Uterus (tissue), 4 donors: Measurements from ENCODE around the gene UQCRC1. TPM values are rescaled to one million over a fixed set of nuclear protein-coding genes. Genes with fewer than 3 reads are reported as not detected.

ENCODE experiments used
- DNase-seq, 2 donors: peaks; one replicate each; pipeline ENCODE4 v3.0.0-alpha.2; 2019 to 2020
- H3K27ac ChIP-seq, 2 donors: fragments of 200-600 bp; sonication (generic); 1 replicate in 1 of 2; 2 replicates in 1 of 2; pipeline ENCODE4 v1.5.1; 2016 to 2018
- H3K27me3 ChIP-seq, 2 donors: fragments of 200-600 bp; sonication (generic); one replicate each; pipeline ENCODE4 v1.5.1; 2018 to 2019; ENCODE audit warnings: control low read depth in 1 of 2
- H3K36me3 ChIP-seq, 2 donors: fragments of 200-600 bp; sonication (generic); one replicate each; pipeline ENCODE4 v1.5.1; 2019; ENCODE audit warnings: control low read depth in 1 of 2
- H3K4me1 ChIP-seq, 2 donors: fragments of 200-600 bp; sonication (generic); one replicate each; pipeline ENCODE4 v1.5.1; 2018 to 2019; ENCODE audit warnings: control low read depth in 1 of 2
- H3K4me3 ChIP-seq, 2 donors: fragments of 200-600 bp; sonication (generic); 1 replicate in 1 of 2; 2 replicates in 1 of 2; pipeline ENCODE4 v1.5.1; 2018 to 2019; ENCODE audit warnings: mild to moderate bottlenecking in 1 of 2
- H3K9me3 ChIP-seq, 2 donors: fragments of 200-600 bp; sonication (generic); one replicate each; pipeline ENCODE4 v1.5.1; 2019; ENCODE audit warnings: control low read depth in 1 of 2
- CTCF ChIP-seq, 4 experiments: fragments of 200-600 bp in 2 of 4; fragments of 450-650 bp in 2 of 4; sonication (generic) in 2 of 4; IDR thresholded peaks; one replicate each; pipeline ENCODE4 v1.5.1; 2016 to 2019; ENCODE audit warnings: antibody characterized with exemption in 4 of 4, mild to moderate bottlenecking in 2 of 4, moderate library complexity in 1 of 4
- POLR2A ChIP-seq, 2 donors: fragments of 450-650 bp; IDR thresholded peaks; one replicate each; pipeline ENCODE4 v1.6.1; 2016; ENCODE audit warnings: antibody characterized with exemption in 2 of 2, mild to moderate bottlenecking in 1 of 2, moderate library complexity in 1 of 2
- intact Hi-C: fragments of 100-400 bp; cut with DNase I; formaldehyde crosslinking; loops from one replicate; pipeline ENCODE4 v1.15.1; 2023; ENCODE audit warnings: low total_unique reads
- total RNA-seq, 4 donors: library from RNA; depleted of rRNA in 3 of 4; stranded (reverse); fragments of >200 nt in 3 of 4; gene quantifications; one replicate each; pipeline versions ENCODE4 v1.1.0 to v1.2.4, GENCODE V29; 2014 to 2023
- donor health status: DM: yes; HTN: yes; CAD: no.

Gene UQCRC1
- total RNA-seq, 4 donors from 2014 or later = 54.4 to 409 (median 155) TPM

GRCh38 chr3:48637305-48637704 lies 27.9 kb upstream of the UQCRC1 start:
- no peak overlapping the region for H3K4me3 ChIP-seq
- peaks cover 0 to 5% of the 10 kb centered on the region in 2 donors for H3K4me1 ChIP-seq
- TF ChIP-seq POLR2A (IDR thresholded peaks at IDR 0.05) = no peak
- TF ChIP-seq CTCF (IDR thresholded peaks at IDR 0.05) = no peak
- no peak overlapping the region for H3K27ac ChIP-seq
- DNase-seq = no peak
- no peaks in the 10 kb centered on the region for H3K9me3 ChIP-seq
- intact Hi-C loops = no loop called here
- no peaks in the 10 kb centered on the region for H3K36me3 ChIP-seq
- H3K27me3 ChIP-seq = no peaks in the 10 kb centered on the region

- peaks cover 0 to 5% of the 10 kb centered on the region in 2 donors for H3K4me1 ChIP-seq
- H3K9me3 ChIP-seq = no peaks in the 10 kb centered on the region
- H3K36me3 ChIP-seq = no peaks in the 10 kb centered on the region
- peak overlapping the region; percentile 77 to 80 for H3K27ac ChIP-seq
- TF ChIP-seq POLR2A (IDR thresholded peaks at IDR 0.05) (no peak), CTCF (IDR thresholded peaks at IDR 0.05) (no peak)
- peak overlapping the region; percentile 66 to 94 for H3K4me3 ChIP-seq
- intact Hi-C loops = no loop called here
- DNase-seq = no peak
- no peaks in the 10 kb centered on the region for H3K27me3 ChIP-seq
These were observed 26.8 kb upstream of the UQCRC1 start for GRCh38 chr3:48636149-48636655.

- Histone ChIP-seq H3K36me3 (no peaks in the 10 kb centered on the region), H3K4me3 (peak within 1 kb of the TSS; percentile 66 to 94), H3K27me3 (no peaks in the 10 kb centered on the region), H3K27ac (peak within 1 kb of the TSS; percentile 77 to 80), H3K9me3 (no peaks in the 10 kb centered on the region), H3K4me1 (peaks cover 0 to 5% of the 10 kb centered on the region in 2 donors)
- intact Hi-C loops = no loop called here
- peak; percentile 94 to 96 for DNase-seq
- TF ChIP-seq CTCF (IDR thresholded peaks at IDR 0.05) (peak; percentile 39 to 66 (median 64)), POLR2A (IDR thresholded peaks at IDR 0.05) (peak; percentile 34 to 73)
These were observed 26.0 kb upstream of the UQCRC1 start, which contains the start of gene SLC26A6 for GRCh38 chr3:48635222-48636021. Gene SLC26A6 (minus strand): TSS chr3:48635461. CDS start chr3:48635393, 68 bp downstream.

- peaks cover 0 to 5% of the 10 kb centered on the region in 2 donors for H3K4me1 ChIP-seq
- H3K27me3 ChIP-seq = no peaks in the 10 kb centered on the region
- no peaks in the 10 kb centered on the region for H3K36me3 ChIP-seq
- peak overlapping the region; percentile 66 to 94 for H3K4me3 ChIP-seq
- TF ChIP-seq POLR2A (IDR thresholded peaks at IDR 0.05) (no peak), CTCF (IDR thresholded peaks at IDR 0.05) (no peak)
- peak overlapping the region; percentile 77 to 80 for H3K27ac ChIP-seq
- intact Hi-C loops = no loop called here
- DNase-seq = peak; percentile 66 to 68
- H3K9me3 ChIP-seq = no peaks in the 10 kb centered on the region
These were observed 25.3 kb upstream of the UQCRC1 start for GRCh38 chr3:48634661-48635221.

GRCh38 chr3:48633743-48634142 lies 24.3 kb upstream of the UQCRC1 start:
- intact Hi-C loops = no loop called here
- Histone ChIP-seq H3K4me3 (no peak overlapping the region), H3K9me3 (no peaks in the 10 kb centered on the region), H3K4me1 (peaks cover 0 to 5% of the 10 kb centered on the region in 2 donors), H3K27ac (no peak overlapping the region), H3K36me3 (no peaks in the 10 kb centered on the region), H3K27me3 (no peaks in the 10 kb centered on the region)
- DNase-seq = no peak
- TF ChIP-seq CTCF (IDR thresholded peaks at IDR 0.05) (no peak), POLR2A (IDR thresholded peaks at IDR 0.05) (no peak)
